IMR-90 (cell line): ENCODE measurements around the gene ARPC5. TPM values are rescaled to one million over a fixed set of nuclear protein-coding genes. Genes with fewer than 3 reads are reported as not detected.

Experiments used
- ATAC-seq: fragments of 200-7000 bp; cut with Tn5 transposase; 2 replicates; pipeline ENCODE4 v1.9.1; 2020; ENCODE audit warnings: low read depth, mild to moderate bottlenecking, moderate library complexity
- BruUV-seq: library from RNA; stranded (reverse); fragments of 400-500 nt; replicated peaks from 2 replicates; lab custom pipeline; 2021; lab: Mats Ljungman, UMichigan
- CTCF ChIA-PET: fragments of 300-600 bp; formaldehyde crosslinking; extraction: SDS; loops from one replicate; lab custom pipeline; 2021; ENCODE audit warnings: antibody characterized with exemption; lab: Yijun Ruan, JAX
- POLR2A ChIA-PET: fragments of 300-600 bp; sonication (Branson Sonifier 250); formaldehyde crosslinking; loops from one replicate; lab custom pipeline; 2022; ENCODE audit warnings: antibody characterized with exemption; ENCODE audit not compliant: unreplicated experiment; lab: Charles Lee
- DNase-seq: peaks from one replicate; pipeline ENCODE4 v3.0.0; 2013
- H2AFZ ChIP-seq: replicated peaks from 2 replicates; pipeline ENCODE3; 2013; ENCODE audit warnings: low read length, mild to moderate bottlenecking; ENCODE audit not compliant: poor library complexity
- H2AK5ac ChIP-seq: 2 replicates; pipeline ENCODE4 v1.6.1; 2013; ENCODE audit warnings: low read depth, low read length, inconsistent platforms
- H2AK9ac ChIP-seq: replicated peaks from 2 replicates; pipeline ENCODE3; 2013; ENCODE audit warnings: mild to moderate bottlenecking, low read depth, low read length, moderate library complexity; ENCODE audit not compliant: poor library complexity
- H2BK120ac ChIP-seq: 2 replicates; pipeline ENCODE4 v1.6.1; 2013; ENCODE audit warnings: low read depth, low read length, inconsistent platforms
- H2BK15ac ChIP-seq: 3 replicates; pipeline ENCODE4 v1.6.1; 2013; ENCODE audit warnings: low read depth, low read length, inconsistent platforms
- H2BK20ac ChIP-seq: 2 replicates; pipeline ENCODE4 v1.6.1; 2013; ENCODE audit warnings: low read depth, mild to moderate bottlenecking, inconsistent platforms, low read length, moderate library complexity
- H2BK5ac ChIP-seq: 2 replicates; pipeline ENCODE4 v1.6.1; 2013; ENCODE audit warnings: mild to moderate bottlenecking, low read depth, low read length, inconsistent platforms; ENCODE audit not compliant: poor library complexity, severe bottlenecking
- H3K14ac ChIP-seq: replicated peaks from 2 replicates; pipeline ENCODE4 v1.6.1; 2013; ENCODE audit warnings: low read depth, low read length, inconsistent platforms
- H3K18ac ChIP-seq: 2 replicates; pipeline ENCODE4 v1.6.1; 2013; ENCODE audit warnings: low read depth, low read length, control low read depth
- H3K23ac ChIP-seq: 2 replicates; pipeline ENCODE4 v1.6.1; 2013; ENCODE audit warnings: low read depth, low read length, inconsistent platforms
- H3K27ac ChIP-seq: 2 replicates; pipeline ENCODE4 v1.5.1; 2013; ENCODE audit warnings: mild to moderate bottlenecking, control low read depth, low read length; ENCODE audit not compliant: insufficient read depth
- H3K27me3 ChIP-seq: 2 replicates; pipeline ENCODE4 v1.6.1; 2013; ENCODE audit warnings: low read length; ENCODE audit not compliant: control insufficient read depth, insufficient read depth
- H3K36me3 ChIP-seq: 2 replicates; pipeline ENCODE4 v1.6.1; 2013; ENCODE audit warnings: low read length, mixed read lengths; ENCODE audit not compliant: control insufficient read depth, insufficient read depth
- H3K4ac ChIP-seq: 2 replicates; pipeline ENCODE4 v1.6.1; 2013; ENCODE audit warnings: low read depth, low read length, inconsistent platforms
- H3K4me1 ChIP-seq: 2 replicates; pipeline ENCODE4 v1.6.1; 2013; ENCODE audit warnings: low read length, mixed read lengths; ENCODE audit not compliant: control insufficient read depth, insufficient read depth
- H3K4me2 ChIP-seq: 2 replicates; pipeline ENCODE4 v1.6.1; 2013; ENCODE audit warnings: low read depth, mild to moderate bottlenecking, control low read depth, low read length, moderate library complexity
- H3K4me3 ChIP-seq: 2 replicates; pipeline ENCODE4 v1.5.1; 2013; ENCODE audit warnings: low read depth, mild to moderate bottlenecking, control low read depth, low read length, moderate library complexity; ENCODE audit not compliant: insufficient read depth
- H3K56ac ChIP-seq: 2 replicates; pipeline ENCODE4 v1.6.1; 2013; ENCODE audit warnings: low read length, inconsistent platforms; ENCODE audit not compliant: insufficient read depth; ENCODE audit errors: extremely low read depth
- H3K79me1 ChIP-seq, 2 experiments: 2 replicates each; pipeline ENCODE4 v1.6.1; 2013; ENCODE audit warnings: low read length in 2 of 2, inconsistent platforms in 1 of 2, low read depth in 1 of 2
- H3K9ac ChIP-seq: 2 replicates; pipeline ENCODE4 v1.6.1; 2013; ENCODE audit warnings: low read depth, low read length, control low read depth
- H3K9me1 ChIP-seq: 2 replicates; pipeline ENCODE4 v1.6.1; 2013; ENCODE audit warnings: low read length, inconsistent platforms; ENCODE audit not compliant: insufficient read depth
- H3K9me3 ChIP-seq: 2 replicates; pipeline ENCODE4 v1.6.1; 2013; ENCODE audit warnings: low read length; ENCODE audit not compliant: control insufficient read depth, insufficient read depth
- H4K20me1 ChIP-seq: 2 replicates; pipeline ENCODE4 v1.6.1; 2013; ENCODE audit warnings: low read length, inconsistent platforms; ENCODE audit not compliant: insufficient read depth
- H4K5ac ChIP-seq: 2 replicates; pipeline ENCODE4 v1.6.1; 2013; ENCODE audit warnings: mild to moderate bottlenecking, low read depth, low read length, control low read depth
- H4K8ac ChIP-seq, 2 experiments: 2 replicates each; pipeline ENCODE4 v1.6.1; 2013; ENCODE audit warnings: low read depth in 2 of 2, low read length in 2 of 2, control low read depth in 1 of 2, inconsistent platforms in 1 of 2
- H4K91ac ChIP-seq: 2 replicates; pipeline ENCODE4 v1.6.1; 2013; ENCODE audit warnings: low read depth, low read length, inconsistent platforms; ENCODE audit not compliant: insufficient read depth
- BHLHE40 ChIP-seq: fragments of 150-350 bp; IDR thresholded peaks from 2 replicates; pipeline ENCODE4 v1.6.1; 2016; ENCODE audit warnings: mild to moderate bottlenecking, low read depth, low read length
- CHD1 ChIP-seq: IDR thresholded peaks from 2 replicates; pipeline ENCODE4 v1.6.1; 2012; ENCODE audit warnings: low read depth, low read length, improper control_type of control experiment
- FOS ChIP-seq: fragments of 150-350 bp; IDR thresholded peaks from 2 replicates; pipeline ENCODE4 v1.6.1; 2016; ENCODE audit warnings: low read depth, low read length
- MXI1 ChIP-seq: IDR thresholded peaks from 2 replicates; pipeline ENCODE4 v1.6.1; 2012; ENCODE audit warnings: low read depth, mild to moderate bottlenecking, low read length, moderate library complexity, borderline replicate concordance
- POLR2A ChIP-seq: IDR thresholded peaks from 2 replicates; pipeline ENCODE4 v1.6.1; 2012; ENCODE audit warnings: mild to moderate bottlenecking, low read depth, low read length
- RAD21 ChIP-seq: IDR thresholded peaks from 2 replicates; pipeline ENCODE4 v1.6.1; 2012; ENCODE audit warnings: low read length, improper control_type of control experiment
- SMC3 ChIP-seq: fragments of 150-350 bp; IDR thresholded peaks from 2 replicates; pipeline ENCODE4 v1.6.1; 2016; ENCODE audit warnings: low read depth, mild to moderate bottlenecking, antibody characterized with exemption, low read length, moderate library complexity
- USF2 ChIP-seq: fragments of 150-350 bp; IDR thresholded peaks from 2 replicates; pipeline ENCODE4 v1.6.1; 2017; ENCODE audit warnings: mild to moderate bottlenecking, antibody characterized with exemption, low read length, low read depth
- WGBS, 2 experiments: methylation state at CpG; one replicate each; pipeline versions ENCODE4 v1.1.5 to v1.1.7; 2013; ENCODE audit warnings: missing lambda C conversion rate in 2 of 2; ENCODE audit not compliant: insufficient read length in 1 of 2; ENCODE audit errors: extremely low coverage in 2 of 2; 5-methylcytosine and 5-hydroxymethylcytosine counted together
- dilution Hi-C: fragments of 300-500 bp; cut with HindIII; formaldehyde crosslinking; loops from one replicate; pipeline ENCODE4 v1.14.3; 2018; ENCODE audit warnings: low sequenced_read_pairs; ENCODE audit not compliant: unreplicated experiment
- in situ Hi-C: fragments of 300-500 bp; cut with MboI; formaldehyde crosslinking; loops from 3 replicates; pipeline ENCODE4 v1.14.3; 2019; ENCODE audit warnings: low sequenced_read_pairs, inconsistent platforms, mixed read lengths
- intact Hi-C: fragments of 100-400 bp; cut with micrococcal nuclease; formaldehyde crosslinking; loops from 2 replicates; pipeline ENCODE4 v1.10.0; 2022
- polyA plus RNA-seq, 3 experiments: library from polyadenylated mRNA; depleted of rRNA; stranded (reverse); fragments of >200 nt; gene quantifications; 2 replicates each; pipeline ENCODE4 v1.2.3, GENCODE V29; 2012; ENCODE audit warnings: low replicate concordance in 1 of 3
- total RNA-seq: library from RNA; depleted of rRNA; stranded (reverse); fragments of >200 nt; gene quantifications from 2 replicates; pipeline ENCODE4 v1.2.3, GENCODE V29; 2012; rRNA removed

ARPC5 gene
- total and polyA plus RNA-seq, 2 of the 4 experiments (the other 2 are of a cell fraction), result 132 to 212 TPM

GRCh38 chr1:183571678-183572268 lies 63.8 kb downstream of the ARPC5 start:
- Histone ChIP-seq H3K18ac (no peak overlapping the region), H3K4ac (no peak overlapping the region), H4K8ac (no peak overlapping the region), H3K4me3 (no peak overlapping the region), H2AFZ (no peak overlapping the region), H2AK5ac (no peak overlapping the region), H2BK15ac (no peak overlapping the region), H4K5ac (no peak overlapping the region), H3K9ac (no peak overlapping the region), H3K14ac (no peak overlapping the region), H2AK9ac (no peak overlapping the region), H2BK120ac (no peak overlapping the region), H3K79me1 (no peaks in the 10 kb centered on the region), H3K9me3 (no peaks in the 10 kb centered on the region), H2BK5ac (no peak overlapping the region), H3K4me1 (peaks cover 13% of the 10 kb centered on the region), H3K56ac (no peak overlapping the region), H4K91ac (no peak overlapping the region), H3K23ac (no peak overlapping the region), H3K27me3 (peaks cover 1% of the 10 kb centered on the region), H3K36me3 (no peaks in the 10 kb centered on the region), H3K27ac (no peak overlapping the region), H3K9me1 (peaks cover 5% of the 10 kb centered on the region), H4K20me1 (no peaks in the 10 kb centered on the region), H2BK20ac (no peak overlapping the region), H3K4me2 (no peak overlapping the region)
- ChIA-PET POLR2A (no interaction called here), CTCF (no interaction called here)
- WGBS, 2 experiments, result no CpG with 5 or more reads among the region's 4 CpGs
- ATAC-seq, result no peak
- in situ Hi-C loops (no loop called here), dilution Hi-C loops (no loop called here), intact Hi-C loops (no loop called here)
- BruUV-seq, result no TSS peak
- no peak for TF ChIP-seq FOS
- TF ChIP-seq SMC3, result no peak
- no peak for TF ChIP-seq POLR2A
- TF ChIP-seq MXI1, result no peak
- no peak for TF ChIP-seq CHD1
- TF ChIP-seq USF2, result no peak
- no peak for TF ChIP-seq BHLHE40
- TF ChIP-seq RAD21, result no peak
- peak; percentile 16 for DNase-seq

Other genes starting within 250 kb of the ARPC5 start
- gene NMNAT2, start 217.4 kb downstream of the ARPC5 start, total RNA-seq, result 0.36 and 0.56 TPM in 2 replicates
- gene NMNAT2, start 217.4 kb downstream of the ARPC5 start, polyA plus RNA-seq (2012; rRNA removed), result 1.5 and 2.4 TPM in 2 replicates
- gene SMG7, start 163.3 kb downstream of the ARPC5 start, total RNA-seq, result 20.8 and 22.6 TPM in 2 replicates
- gene SMG7, start 163.3 kb downstream of the ARPC5 start, polyA plus RNA-seq (2012; rRNA removed), result 17.2 and 18.1 TPM in 2 replicates
- gene NCF2, start 45.3 kb downstream of the ARPC5 start, total RNA-seq, result 2.8 and 3.2 TPM in 2 replicates
- gene NCF2, start 45.3 kb downstream of the ARPC5 start, polyA plus RNA-seq (2012; rRNA removed), result 2.6 and 4.2 TPM in 2 replicates
- gene APOBEC4, start 17.5 kb upstream of the ARPC5 start, total RNA-seq, result not detected in 2 replicates
- gene APOBEC4, start 17.5 kb upstream of the ARPC5 start, polyA plus RNA-seq (2012; rRNA removed), result not detected in 2 replicates
- gene RGL1, start 169.3 kb upstream of the ARPC5 start, total RNA-seq, result 7.5 TPM in 2 replicates
- gene RGL1, start 169.3 kb upstream of the ARPC5 start, polyA plus RNA-seq (2012; rRNA removed), result 4.4 and 4.7 TPM in 2 replicates